GM18868 (cell line): ENCODE data around the gene MYO10.
"Not testable (repeated sequence)": the region's sequence is repeated elsewhere in the genome, so short reads cannot be mapped to it uniquely, and the experiment has no call there.

ENCODE experiments used
- ATAC-seq: cut with Tn5 transposase; IDR thresholded peaks from one replicate; pipeline ENCODE4 v1.9.1; 2021; ENCODE audit warnings: mild to moderate bottlenecking, moderate library complexity; ENCODE audit not compliant: unreplicated experiment

Gene MYO10

DNA sequence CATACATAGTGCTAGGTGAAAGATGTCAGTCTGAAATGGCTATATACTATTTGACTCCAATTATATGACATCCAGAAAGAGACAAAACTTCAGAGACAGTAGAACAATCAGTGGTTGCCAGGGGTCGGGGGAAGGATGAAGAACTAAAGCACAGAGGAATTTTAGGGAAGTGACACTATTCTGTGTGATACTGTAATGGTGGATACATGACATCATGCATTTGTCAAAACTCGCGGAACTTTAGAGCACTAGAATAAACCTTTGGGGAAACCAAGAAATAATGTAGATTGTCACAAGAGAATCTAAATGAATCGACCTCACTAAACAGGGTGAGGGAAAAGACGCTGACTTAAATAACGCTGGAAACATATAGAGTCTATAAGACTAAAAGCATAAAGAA, 212.3 kb downstream of the MYO10 start:
- no peak for ATAC-seq

DNA sequence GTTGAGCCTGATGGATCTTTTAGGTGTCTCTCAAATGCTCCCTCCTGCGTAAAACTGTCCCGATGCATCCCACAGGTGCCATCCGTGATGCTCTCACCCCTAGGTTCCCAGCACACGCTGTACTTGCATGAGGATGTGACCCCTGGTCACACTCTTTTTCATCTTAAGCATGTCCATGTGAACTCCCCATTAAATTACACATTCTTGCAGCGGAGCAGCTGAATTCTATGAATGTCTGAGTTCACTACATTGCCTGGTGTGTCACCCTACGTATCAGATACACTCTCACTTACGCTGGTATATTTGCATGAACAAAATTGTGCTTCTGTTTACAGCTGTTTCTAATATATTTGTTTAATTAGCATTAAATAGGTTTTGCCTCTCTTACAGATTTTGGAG, 214.0 kb downstream of the MYO10 start:
- no peak for ATAC-seq

- ATAC-seq = no peak
Observed at GRCh38 chr5:16721151-16722096, 214.7 kb downstream of the MYO10 start.

DNA sequence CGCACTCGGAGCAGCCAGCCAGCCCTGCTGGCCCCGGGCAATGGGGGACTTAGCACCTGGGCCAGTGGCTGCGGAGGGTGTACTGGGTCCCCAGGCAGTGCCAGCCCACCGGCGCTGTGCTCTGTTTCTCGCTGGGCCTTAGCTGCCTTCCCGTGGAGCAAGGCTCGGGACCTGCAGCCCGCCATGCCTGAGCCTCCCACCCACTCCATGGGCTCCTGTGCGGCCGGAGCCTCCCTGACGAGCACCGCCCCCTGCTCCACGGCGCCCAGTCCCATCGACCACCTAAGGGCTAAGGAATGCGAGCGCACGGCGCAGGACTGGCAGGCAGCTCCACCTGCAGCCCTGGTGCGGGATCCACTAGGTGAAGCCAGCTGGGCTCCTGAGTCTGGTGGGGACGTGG, 218.1 kb downstream of the MYO10 start:
- ATAC-seq = not testable (repeated sequence)

DNA sequence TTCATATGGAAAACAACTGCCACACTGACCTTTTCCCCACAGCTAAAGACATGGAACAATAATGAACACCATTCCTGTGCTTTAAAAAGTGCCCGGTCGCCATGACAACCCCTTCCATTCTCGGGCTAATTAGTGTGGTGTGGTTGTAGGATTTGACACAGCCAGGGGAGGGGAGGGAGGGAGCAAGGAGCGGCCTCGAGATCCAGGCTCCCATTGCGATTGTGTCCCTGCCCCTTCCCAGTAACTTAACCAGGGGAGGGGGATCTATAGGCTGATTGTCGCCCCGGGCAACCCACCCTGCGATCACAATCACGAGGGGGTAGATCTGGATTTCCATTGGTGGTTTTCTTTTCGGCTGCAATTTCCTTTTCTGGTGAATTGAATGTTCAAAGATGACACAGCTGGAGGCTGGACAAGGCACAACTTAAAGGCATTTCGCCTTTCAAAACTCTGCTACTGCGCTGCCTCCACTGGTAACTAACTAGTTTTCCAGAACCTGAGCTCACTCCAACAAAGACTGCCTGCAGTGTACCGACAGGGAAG, 222.6 kb downstream of the MYO10 start:
- no peak for ATAC-seq

DNA sequence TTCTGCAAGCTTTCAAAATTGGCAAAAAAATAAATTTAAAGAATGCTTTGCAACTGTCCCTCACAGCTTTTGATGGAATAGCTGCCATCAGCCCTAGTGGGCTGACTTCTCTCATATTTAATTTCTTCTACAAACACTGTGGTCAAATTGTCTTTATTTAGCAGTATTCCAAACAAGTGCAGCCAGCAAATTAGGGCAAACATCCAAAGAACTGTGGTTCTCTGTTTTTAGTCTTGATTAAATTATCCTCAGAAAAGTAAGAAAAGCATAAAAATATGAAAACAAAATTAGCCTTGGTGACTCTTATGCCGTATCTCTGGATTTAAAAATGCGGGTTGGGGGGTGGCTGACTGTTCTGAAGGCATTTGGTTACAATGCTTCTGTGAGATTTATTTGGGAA, 223.5 kb downstream of the MYO10 start:
- no peak for ATAC-seq

GRCh38 chr5:16712178-16712577, 223.9 kb downstream of the MYO10 start:
- no peak for ATAC-seq

- no peak for ATAC-seq
Observed at GRCh38 chr5:16709691-16710433, 226.2 kb downstream of the MYO10 start.

DNA sequence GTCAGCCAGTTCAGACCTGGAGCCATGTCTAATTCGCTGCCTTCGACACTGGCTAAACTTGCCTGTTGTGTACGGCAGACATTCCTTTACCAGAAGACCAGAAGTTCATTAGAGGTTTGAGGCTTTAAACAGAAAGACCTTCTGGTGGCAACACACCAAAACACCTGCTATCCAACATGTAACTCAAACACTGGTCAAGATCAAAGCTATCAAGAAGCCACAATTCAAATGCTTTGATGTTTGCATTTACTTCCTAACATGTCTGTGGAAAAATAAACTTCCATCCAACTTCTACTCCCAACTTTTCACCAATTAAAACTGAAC, 228.3 kb downstream of the MYO10 start:
- ATAC-seq = no peak

- no peak for ATAC-seq
Observed at GRCh38 chr5:16707168-16707868, 228.8 kb downstream of the MYO10 start.

- ATAC-seq = no peak
Observed at GRCh38 chr5:16704945-16705344, 231.1 kb downstream of the MYO10 start.

- no peak for ATAC-seq
Observed at GRCh38 chr5:16702964-16703363, 233.1 kb downstream of the MYO10 start.

DNA sequence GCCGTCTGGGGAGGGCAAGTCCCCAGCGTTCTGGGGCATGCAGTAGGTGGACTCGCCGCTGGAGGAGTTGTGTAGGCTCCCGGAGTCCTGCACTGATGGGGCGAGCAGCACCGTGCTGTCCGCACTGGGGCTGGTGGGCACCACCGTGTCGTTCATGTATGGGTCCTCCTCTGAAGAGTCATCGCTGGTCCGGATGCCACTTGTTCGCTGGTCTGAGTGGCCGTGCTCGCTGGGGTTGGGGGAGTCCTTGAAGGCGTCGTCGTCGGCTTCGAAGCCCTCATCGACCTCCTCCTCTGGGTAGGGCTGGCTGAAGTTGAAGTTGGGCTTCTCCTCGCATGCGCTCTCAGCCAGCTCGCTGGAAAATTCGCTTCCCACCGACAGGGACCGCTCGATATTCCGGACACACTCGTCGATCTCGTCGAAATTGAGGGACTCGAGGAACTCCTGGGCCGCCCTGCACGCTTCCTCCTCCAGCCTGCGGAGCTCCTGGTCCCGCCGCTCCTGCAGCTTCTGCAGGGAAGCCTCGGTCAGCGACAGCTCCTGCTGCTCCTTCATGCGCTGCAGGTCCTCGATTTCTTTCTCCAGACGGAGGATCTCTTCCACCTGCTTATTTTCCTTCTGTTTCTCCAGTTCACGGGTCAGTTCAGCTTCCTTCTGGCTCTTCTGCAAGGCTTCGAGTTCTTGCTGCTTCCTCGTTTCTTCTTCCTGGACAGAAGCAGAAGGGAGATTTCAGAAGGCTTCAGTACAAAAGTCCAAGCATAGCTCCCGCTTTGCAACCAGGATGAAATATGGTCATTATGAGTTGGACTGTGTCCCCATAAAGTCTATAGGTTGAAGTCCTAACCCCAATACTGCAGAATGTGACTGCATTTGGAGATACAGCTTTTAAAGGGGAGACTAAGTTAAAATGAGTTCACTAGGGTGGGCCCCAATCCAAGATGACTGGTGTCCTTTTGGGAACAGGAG, 234.7 kb downstream of the MYO10 start:
- ATAC-seq = no peak

DNA sequence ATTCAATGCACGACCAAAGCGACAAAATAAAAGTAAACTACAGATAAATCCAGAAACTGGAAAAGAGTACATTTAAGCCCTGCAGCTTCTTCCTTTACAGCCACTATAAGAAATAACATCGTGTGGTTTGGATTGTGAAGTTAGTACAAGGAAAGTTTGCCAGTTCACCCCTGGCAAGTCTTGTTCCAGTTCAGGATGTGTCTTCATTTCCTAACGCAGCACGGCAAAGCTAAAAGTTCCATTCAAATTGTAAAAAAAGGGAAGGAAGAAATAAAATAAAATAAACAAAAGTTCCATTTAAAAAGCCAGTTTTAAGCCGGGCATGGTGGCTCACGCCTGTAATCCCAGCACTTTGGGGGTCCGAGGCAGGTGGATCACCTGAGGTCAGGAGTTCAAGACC, 236.0 kb downstream of the MYO10 start:
- ATAC-seq = no peak

DNA sequence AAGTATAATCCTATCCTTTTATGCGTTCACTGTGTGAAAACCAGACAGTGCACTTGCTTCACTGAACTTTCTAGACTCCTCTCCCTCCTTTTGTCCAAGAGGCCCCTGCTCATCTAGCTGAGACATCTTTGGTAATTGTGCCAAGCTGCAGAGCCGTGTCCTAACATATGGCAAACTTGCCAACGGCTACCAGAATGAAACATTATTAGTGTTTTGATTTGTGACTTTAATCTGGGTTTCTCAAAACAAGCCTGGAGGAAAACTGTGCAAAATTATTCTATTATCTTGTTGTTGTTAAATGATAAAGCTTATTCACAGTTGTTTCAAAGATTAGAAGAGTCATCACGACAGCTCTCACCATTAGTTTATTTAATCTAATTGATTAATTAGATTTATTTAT, 240.3 kb downstream of the MYO10 start:
- ATAC-seq = no peak

DNA sequence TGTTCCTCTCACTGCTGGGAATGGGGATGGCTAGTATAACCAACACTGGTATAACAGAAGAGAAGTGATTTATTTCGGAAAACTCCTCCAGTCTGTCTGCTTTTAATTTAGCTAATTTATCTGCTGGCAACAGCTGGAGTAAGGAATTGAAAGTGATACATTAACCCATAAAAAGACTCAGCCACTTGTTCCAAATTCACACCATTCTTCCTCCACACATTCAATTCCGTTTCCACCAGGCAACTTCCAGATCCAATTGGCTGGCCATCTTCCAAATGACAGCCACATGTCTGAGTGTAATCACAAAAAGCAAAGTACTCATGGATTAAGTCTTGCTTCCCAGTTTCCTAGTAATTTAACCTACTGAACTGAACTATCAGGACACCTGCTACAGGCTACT, 242.2 kb downstream of the MYO10 start:
- no peak for ATAC-seq

GRCh38 chr5:16691731-16692130, 244.4 kb downstream of the MYO10 start:
- no peak for ATAC-seq

DNA sequence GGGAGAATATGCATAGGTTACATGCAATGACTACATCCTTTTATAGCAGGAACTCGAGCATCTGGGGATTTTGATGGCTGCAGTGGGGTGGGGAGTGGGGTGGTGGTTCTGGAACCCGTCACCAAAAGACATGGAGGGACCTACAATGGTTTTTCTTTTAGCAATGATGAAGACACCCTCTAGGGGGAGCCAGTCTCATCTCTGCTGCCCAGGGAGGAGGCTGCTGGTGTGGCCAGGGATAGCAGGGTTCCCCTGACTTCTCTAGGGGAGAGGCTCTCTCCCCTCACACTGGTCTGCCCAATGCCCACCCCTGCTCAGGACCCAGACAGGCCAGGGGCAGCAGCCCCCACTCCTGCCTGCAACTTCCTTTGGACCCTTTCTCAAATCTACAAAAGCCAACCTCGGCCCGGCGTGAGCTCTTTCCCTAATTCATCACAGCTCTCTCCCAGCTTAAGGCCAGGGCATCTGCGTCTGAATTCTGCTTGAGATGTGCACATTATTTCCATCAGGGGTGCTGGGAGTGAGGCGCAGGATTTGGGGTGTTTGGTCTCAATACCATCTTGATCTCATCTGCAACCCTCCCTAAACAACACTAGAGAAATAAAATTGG, 245.7 kb downstream of the MYO10 start:
- peak; percentile 96 for ATAC-seq

- ATAC-seq = no peak
Observed at GRCh38 chr5:16687898-16688297, 248.2 kb downstream of the MYO10 start.

DNA sequence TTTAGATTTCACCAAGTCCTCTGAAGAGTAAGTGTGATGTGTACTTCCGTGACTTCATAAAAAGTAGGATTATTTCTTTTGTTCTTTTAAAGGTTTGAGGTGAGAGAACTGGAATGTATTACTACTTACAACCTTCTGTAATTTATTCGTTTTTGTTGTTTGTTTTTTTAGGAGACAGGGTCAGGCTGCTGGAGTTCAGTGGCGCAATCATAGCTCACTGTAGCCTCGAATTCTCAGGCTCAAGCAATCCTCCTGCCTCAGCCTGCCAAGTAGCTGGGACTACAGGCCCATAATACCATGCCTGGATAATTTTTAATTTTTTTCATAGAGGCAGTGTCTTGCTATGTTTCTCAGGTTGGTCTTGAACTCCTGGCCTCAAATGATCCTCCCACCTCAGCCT, 251.0 kb downstream of the MYO10 start:
- no peak for ATAC-seq
